Hepatocyte (in vitro differentiated cells): Measurements from ENCODE around the gene ACOXL. TPM values are rescaled to one million over a fixed set of nuclear protein-coding genes. Genes with fewer than 3 reads are reported as not detected.

Experiments used
- DNase-seq: peaks from one replicate; pipeline ENCODE4 v3.0.0-alpha.2; 2016; ENCODE audit warnings: low spot score
- H2AFZ ChIP-seq: fragments of 200-600 bp; sonication (generic); 2 replicates; pipeline ENCODE4 v1.6.0; 2016; ENCODE audit warnings: antibody characterized with exemption, mild to moderate bottlenecking
- H3K27ac ChIP-seq: fragments of 200-600 bp; sonication (generic); 2 replicates; pipeline ENCODE4 v1.5.1; 2016; ENCODE audit warnings: mild to moderate bottlenecking
- H3K27me3 ChIP-seq: fragments of 200-600 bp; sonication (generic); 2 replicates; pipeline ENCODE4 v1.6.1; 2016
- H3K36me3 ChIP-seq: fragments of 200-600 bp; sonication (generic); replicated peaks from 2 replicates; pipeline ENCODE4 v1.5.1; 2016; ENCODE audit warnings: low read depth; ENCODE audit not compliant: insufficient read depth
- H3K4me1 ChIP-seq: fragments of 200-600 bp; sonication (generic); 2 replicates; pipeline ENCODE4 v1.5.1; 2016; ENCODE audit warnings: mild to moderate bottlenecking, moderate library complexity; ENCODE audit not compliant: insufficient read depth
- H3K4me2 ChIP-seq: fragments of 200-600 bp; sonication (generic); 2 replicates; pipeline ENCODE4 v1.6.0; 2016
- H3K4me3 ChIP-seq: fragments of 200-600 bp; sonication (generic); 2 replicates; pipeline ENCODE4 v1.5.1; 2016; ENCODE audit warnings: mild to moderate bottlenecking
- H3K79me2 ChIP-seq: fragments of 200-600 bp; sonication (generic); 2 replicates; pipeline ENCODE4 v1.6.0; 2017; ENCODE audit warnings: mild to moderate bottlenecking
- H3K9me2 ChIP-seq: fragments of 200-600 bp; sonication (generic); replicated peaks from 2 replicates; pipeline ENCODE4 v1.6.0; 2017; ENCODE audit warnings: mild to moderate bottlenecking; ENCODE audit not compliant: insufficient read depth
- H3K9me3 ChIP-seq: fragments of 200-600 bp; sonication (generic); 2 replicates; pipeline ENCODE4 v1.5.1; 2016; ENCODE audit warnings: low read depth, mild to moderate bottlenecking
- H4K20me1 ChIP-seq: fragments of 200-600 bp; sonication (generic); 2 replicates; pipeline ENCODE4 v1.6.0; 2016; ENCODE audit warnings: mild to moderate bottlenecking; ENCODE audit not compliant: insufficient read depth, poor library complexity, severe bottlenecking
- EZH2 ChIP-seq: fragments of 200-600 bp; sonication (generic); IDR thresholded peaks from 2 replicates; pipeline ENCODE4 v1.6.1; 2016; ENCODE audit warnings: antibody characterized with exemption, mild to moderate bottlenecking, borderline replicate concordance
- EZH2phosphoT487 ChIP-seq: fragments of 200-600 bp; sonication (generic); IDR thresholded peaks from one replicate; pipeline ENCODE4 v1.6.1; 2018; ENCODE audit warnings: antibody characterized with exemption, mild to moderate bottlenecking, low read depth, moderate library complexity; ENCODE audit not compliant: unreplicated experiment, severe bottlenecking
- WGBS: methylation state at CpG from one replicate; pipeline ENCODE4 v1.1.6; 2016; ENCODE audit warnings: low lambda C conversion rate; ENCODE audit errors: missing lambda C conversion rate; 5-methylcytosine and 5-hydroxymethylcytosine counted together
- polyA plus RNA-seq: library from polyadenylated mRNA; unstranded; fragments of >200 nt; fragmentation: Nextera tagmentation; extraction: Ambion mirVana; gene quantifications from 2 replicates; pipeline ENCODE4 v1.2.1, GENCODE V29; 2016
- total RNA-seq: library from RNA; depleted of rRNA; stranded (reverse); fragments of >200 nt; gene quantifications from 2 replicates; pipeline ENCODE4 v1.2.3, GENCODE V29; 2014
- TF ChIP-seq, protein P1 (sequence below): fragments of 200-600 bp; sonication (generic); IDR thresholded peaks from 2 replicates; pipeline ENCODE4 v1.5.1; 2016; ENCODE audit warnings: antibody characterized with exemption, mild to moderate bottlenecking; ENCODE audit not compliant: poor library complexity

ACOXL gene
- total and polyA plus RNA-seq, 2 experiments from 2014 or later = 0.23 to 1.1 TPM

- H3K27me3 ChIP-seq = no peaks in the 10 kb centered on the region
- H3K36me3 ChIP-seq = peaks cover 4% of the 10 kb centered on the region
- no peak for TF ChIP-seq EZH2phosphoT487
- TF ChIP-seq, protein P1, sequence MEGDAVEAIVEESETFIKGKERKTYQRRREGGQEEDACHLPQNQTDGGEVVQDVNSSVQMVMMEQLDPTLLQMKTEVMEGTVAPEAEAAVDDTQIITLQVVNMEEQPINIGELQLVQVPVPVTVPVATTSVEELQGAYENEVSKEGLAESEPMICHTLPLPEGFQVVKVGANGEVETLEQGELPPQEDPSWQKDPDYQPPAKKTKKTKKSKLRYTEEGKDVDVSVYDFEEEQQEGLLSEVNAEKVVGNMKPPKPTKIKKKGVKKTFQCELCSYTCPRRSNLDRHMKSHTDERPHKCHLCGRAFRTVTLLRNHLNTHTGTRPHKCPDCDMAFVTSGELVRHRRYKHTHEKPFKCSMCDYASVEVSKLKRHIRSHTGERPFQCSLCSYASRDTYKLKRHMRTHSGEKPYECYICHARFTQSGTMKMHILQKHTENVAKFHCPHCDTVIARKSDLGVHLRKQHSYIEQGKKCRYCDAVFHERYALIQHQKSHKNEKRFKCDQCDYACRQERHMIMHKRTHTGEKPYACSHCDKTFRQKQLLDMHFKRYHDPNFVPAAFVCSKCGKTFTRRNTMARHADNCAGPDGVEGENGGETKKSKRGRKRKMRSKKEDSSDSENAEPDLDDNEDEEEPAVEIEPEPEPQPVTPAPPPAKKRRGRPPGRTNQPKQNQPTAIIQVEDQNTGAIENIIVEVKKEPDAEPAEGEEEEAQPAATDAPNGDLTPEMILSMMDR = no peak
- no peak for TF ChIP-seq EZH2
- H3K9me3 ChIP-seq = no peaks in the 10 kb centered on the region
- H3K4me3 ChIP-seq = no peak overlapping the region
- WGBS = 79% methylated on average over 3 of the region's 3 CpGs
- no peak overlapping the region for H3K4me2 ChIP-seq
- H3K4me1 ChIP-seq = peaks cover 5% of the 10 kb centered on the region
- DNase-seq = no peak
- H3K27ac ChIP-seq = no peak overlapping the region
- peaks cover 75% of the 10 kb centered on the region for H4K20me1 ChIP-seq
- H3K9me2 ChIP-seq = no peaks in the 10 kb centered on the region
- H3K79me2 ChIP-seq = peaks cover 85% of the 10 kb centered on the region
- no peak overlapping the region for H2AFZ ChIP-seq
Observed at GRCh38 chr2:111148225-111148873, 416.0 kb downstream of the ACOXL start.

GRCh38 chr2:111148925-111149324 lies 416.6 kb downstream of the ACOXL start:
- Histone ChIP-seq H3K79me2 (peaks cover 87% of the 10 kb centered on the region), H3K9me2 (no peaks in the 10 kb centered on the region), H3K27ac (no peak overlapping the region), H3K4me1 (peaks cover 5% of the 10 kb centered on the region), H3K4me3 (no peak overlapping the region), H3K27me3 (no peaks in the 10 kb centered on the region), H3K36me3 (peaks cover 4% of the 10 kb centered on the region), H3K9me3 (no peaks in the 10 kb centered on the region), H2AFZ (no peak overlapping the region), H4K20me1 (peaks cover 72% of the 10 kb centered on the region), H3K4me2 (no peak overlapping the region)
- WGBS = 71% methylated on average over 8 of the region's 8 CpGs
- no peak for DNase-seq
- TF ChIP-seq EZH2 (no peak), EZH2phosphoT487 (no peak)
- TF ChIP-seq, protein P1 = no peak

GRCh38 chr2:111149882-111150455 lies 417.6 kb downstream of the ACOXL start:
- H3K4me1 ChIP-seq = peaks cover 5% of the 10 kb centered on the region
- TF ChIP-seq, protein P1 = no peak
- peaks cover 65% of the 10 kb centered on the region for H4K20me1 ChIP-seq
- no peak overlapping the region for H3K27ac ChIP-seq
- H3K27me3 ChIP-seq = no peaks in the 10 kb centered on the region
- no peaks in the 10 kb centered on the region for H3K9me2 ChIP-seq
- H3K79me2 ChIP-seq = peaks cover 88% of the 10 kb centered on the region
- H3K4me2 ChIP-seq = no peak overlapping the region
- H3K9me3 ChIP-seq = no peaks in the 10 kb centered on the region
- H3K36me3 ChIP-seq = peaks cover 4% of the 10 kb centered on the region
- no peak overlapping the region for H2AFZ ChIP-seq
- DNase-seq = no peak
- WGBS = 94% methylated on average over 7 of the region's 7 CpGs
- no peak overlapping the region for H3K4me3 ChIP-seq
